Hematopoietic multipotent progenitor cell treated with erythropoietin and hydrocortisone succinate and interleukin-3 and kit ligand, for 17 days (in vitro differentiated cells): ENCODE measurements around the gene TRIM33.
A peak's percentile ranks its signal among the peaks of the same experiment; 100 is the strongest.

Experiments used
- DNase-seq: peaks from one replicate; pipeline ENCODE4 v3.0.0-alpha.2; 2015; ENCODE audit warnings: low spot score

TRIM33 gene

DNA sequence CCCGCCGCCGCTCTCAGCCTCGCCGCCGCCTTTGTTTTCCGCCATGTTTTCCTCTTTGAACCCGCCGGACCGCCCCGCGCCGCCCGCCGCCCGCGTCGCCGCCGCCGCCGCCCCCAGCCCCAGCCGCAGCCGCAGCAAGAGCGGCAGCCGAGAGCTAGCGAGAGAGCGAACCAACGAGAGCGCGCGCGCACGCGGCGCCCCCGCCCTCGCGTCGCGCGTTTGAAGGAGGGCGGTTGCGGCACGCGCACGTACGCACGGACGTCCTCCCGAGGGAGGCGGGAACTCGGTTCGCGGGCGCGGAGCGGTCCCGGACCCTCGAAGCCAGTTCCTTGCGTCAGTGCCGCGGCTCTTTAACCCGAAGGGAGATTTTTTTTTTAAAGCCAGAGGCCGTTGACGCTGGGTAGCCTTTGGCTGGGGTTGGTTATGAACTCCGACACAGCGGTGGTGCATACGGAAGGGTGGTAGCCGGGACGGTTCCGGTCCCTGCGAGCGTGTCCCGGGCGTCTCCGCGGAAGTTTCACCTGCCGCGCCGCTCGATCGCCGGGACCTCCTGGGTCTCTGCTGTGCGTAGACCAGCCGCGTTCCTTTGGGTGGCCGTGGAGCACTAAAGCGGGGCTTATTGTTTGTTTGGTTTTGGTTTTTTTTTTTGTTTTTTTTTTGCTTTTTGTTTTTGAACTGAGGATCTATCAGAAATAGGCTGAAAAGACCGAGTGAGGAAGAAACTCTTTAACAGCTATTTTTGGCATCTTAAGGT, at the start of gene TRIM33:
TSS of gene TRIM33 (minus strand) at position 172 of the 754 bp plus-strand sequence. CDS start at position 45, 127 bp downstream.
- DNase-seq, result peak; percentile 89

- DNase-seq, result no peak
Observed at GRCh38 chr1:114559356-114559755, 48.4 kb upstream of the TRIM33 start.

GRCh38 chr1:114558544-114558943, 47.5 kb upstream of the TRIM33 start:
- DNase-seq, result peak; percentile 14

DNA sequence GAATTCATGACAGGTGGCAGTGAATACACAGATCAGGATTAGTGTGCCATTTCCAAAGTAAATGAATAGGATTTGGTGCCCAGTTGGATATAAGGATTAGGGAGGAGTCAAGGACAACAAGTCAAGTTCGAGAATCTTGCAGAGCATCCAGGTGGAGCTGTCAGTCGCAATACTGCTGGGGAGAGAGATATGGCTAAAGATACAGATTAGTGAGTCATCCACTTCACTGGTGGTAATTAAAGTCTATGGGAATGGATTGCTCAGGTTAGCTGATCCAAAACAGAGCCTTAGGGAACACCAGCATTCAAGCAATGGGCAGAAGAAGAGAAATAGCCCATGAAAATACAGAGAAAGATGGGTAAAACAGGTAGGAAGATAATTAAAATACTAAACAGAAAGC, 43.6 kb upstream of the TRIM33 start:
- no peak for DNase-seq

DNA sequence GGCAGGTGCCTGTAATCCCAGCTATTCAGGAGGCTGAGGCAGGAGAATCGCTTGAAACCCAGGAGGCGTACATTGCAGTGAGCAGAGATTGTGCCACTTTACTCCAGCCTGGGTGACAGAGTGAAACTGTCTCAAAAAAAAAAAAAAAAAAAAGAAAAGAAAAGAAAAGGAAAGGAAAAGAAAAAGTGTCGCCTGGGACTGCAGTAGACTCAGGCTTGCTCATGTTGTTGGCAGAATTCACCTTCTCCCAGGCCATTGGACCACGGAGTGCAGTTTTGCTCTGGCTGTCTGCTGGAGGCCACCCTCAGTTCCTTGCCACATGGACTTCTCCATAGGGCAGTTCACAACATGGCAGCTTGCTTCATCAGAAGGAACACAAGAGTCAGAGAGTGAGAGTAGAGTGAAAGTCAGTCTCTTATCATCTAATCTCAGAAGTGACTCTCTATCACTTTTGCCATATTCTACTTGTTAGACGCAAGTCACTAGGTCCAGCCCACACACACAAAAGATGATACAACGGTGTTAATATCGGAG, 41.2 kb upstream of the TRIM33 start:
- no peak for DNase-seq

- DNase-seq, result no peak
Observed at GRCh38 chr1:114551400-114551799, 40.4 kb upstream of the TRIM33 start.

DNA sequence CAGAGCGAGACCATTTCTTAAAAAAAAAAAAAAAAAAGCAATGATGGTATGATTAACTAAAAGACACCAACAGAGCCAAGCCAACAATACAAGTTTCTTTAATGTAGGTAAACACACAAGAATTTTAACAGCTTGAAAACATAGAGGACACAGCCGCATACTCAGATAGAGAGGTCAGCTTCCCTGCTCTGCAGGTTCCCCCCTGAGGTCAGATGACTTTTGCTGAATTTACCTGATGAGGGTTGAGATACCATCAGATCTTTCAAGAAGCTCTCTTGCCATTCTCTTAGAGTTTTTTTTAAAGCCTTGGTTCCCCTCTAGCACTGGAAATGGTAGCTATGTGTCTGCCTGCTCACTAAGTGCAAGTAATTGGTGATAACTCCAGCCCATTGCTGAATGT, 39.3 kb upstream of the TRIM33 start:
- DNase-seq, result no peak

- no peak for DNase-seq
Observed at GRCh38 chr1:114549137-114549536, 38.1 kb upstream of the TRIM33 start.

DNA sequence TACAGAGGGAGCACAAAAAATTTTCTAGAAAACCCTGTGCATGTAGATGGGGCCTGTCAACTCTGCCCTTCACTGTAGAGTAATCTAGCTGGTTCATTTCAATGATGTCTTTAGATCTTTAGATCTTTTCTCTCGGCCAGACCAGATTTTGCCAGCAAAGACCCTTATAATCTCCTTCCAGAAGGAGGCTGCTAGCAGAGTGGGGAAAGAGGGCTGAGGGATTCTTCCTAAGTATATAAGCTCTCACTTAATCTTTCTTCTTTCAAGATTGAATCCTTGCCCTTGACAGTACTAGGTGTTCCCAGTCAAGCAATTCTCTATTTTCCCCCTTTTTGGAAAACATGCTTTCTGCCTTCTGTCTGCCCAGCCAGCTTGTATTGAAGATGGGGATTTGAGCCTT, 36.1 kb upstream of the TRIM33 start:
- no peak for DNase-seq

DNA sequence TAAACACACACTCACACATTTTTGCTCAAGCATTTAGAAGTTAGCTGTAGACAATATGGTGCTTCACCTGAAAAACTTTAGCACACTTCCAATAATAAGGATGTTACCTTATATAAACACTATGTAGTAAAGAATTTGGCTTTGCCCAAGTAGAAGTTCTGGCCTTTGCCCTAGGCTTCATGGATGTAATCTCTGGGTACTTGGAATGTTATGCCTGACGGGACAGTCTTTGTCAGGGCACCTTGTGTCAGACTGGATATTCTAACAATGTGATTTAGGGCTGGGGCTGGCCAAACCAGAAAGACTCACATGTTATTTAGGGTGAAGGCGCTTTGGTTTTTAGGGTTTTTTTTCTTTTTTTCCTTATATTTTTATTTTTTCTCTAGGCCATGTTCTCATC, 34.8 kb upstream of the TRIM33 start:
- no peak for DNase-seq

DNA sequence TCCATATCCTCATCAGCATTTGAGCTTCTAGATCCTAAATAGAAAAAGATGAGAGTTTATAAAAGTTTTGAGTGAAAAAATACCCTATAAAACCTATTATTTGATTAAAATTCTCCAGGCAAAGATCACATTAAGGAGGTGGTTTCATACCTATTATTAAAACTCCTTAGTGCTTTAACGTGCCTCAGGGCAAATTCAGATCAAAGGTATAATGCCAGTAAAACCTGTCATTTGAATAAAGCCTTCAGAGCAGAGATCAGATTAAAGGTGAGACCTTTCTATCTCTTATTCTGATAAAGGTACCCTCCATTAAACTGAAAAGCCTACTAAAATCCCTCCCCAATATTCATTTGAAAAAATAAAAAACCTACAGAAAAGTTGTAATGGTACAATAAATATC, 34.3 kb upstream of the TRIM33 start:
- no peak for DNase-seq

DNA sequence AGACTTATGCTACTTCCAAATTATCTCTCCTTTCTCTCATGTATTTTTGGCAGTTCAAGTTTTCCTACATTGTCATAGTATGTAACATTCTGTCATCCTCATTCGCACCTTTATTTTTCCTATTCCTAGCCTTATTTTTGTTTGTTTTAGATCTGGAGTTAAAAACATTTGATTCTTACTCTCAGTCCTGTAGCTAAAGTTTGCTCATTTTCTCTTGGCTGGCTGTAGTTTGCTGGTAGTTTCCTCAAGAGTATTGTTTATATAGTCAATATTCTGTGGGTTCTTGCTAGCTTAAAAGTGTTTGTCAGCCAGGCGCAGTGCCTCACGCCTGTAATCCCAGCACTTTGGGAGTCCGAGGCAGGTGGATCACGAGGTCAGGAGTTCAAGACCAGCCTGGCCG, 29.8 kb upstream of the TRIM33 start:
- DNase-seq, result no peak

GRCh38 chr1:114540272-114540671, 29.3 kb upstream of the TRIM33 start:
- no peak for DNase-seq

DNA sequence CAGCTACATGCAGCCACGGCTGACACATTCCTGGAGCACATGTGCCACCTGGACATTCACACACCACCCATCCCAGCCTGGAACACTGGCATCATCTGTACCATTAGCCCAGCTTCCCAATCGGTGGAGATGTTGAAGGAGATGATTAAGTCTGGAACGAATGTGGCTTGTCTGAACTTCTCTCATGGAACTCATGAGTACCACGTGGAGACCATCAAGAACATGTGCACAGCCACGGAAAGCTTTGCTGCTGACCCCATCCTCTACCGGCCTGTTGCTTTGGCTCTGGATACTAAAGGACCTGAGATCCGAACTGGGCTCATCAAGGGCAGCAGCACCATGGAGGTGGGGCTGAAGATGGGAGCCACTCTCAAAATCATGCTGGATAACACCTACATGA, 25.0 kb upstream of the TRIM33 start:
- DNase-seq, result no peak

GRCh38 chr1:114535401-114535800, 24.4 kb upstream of the TRIM33 start:
- DNase-seq, result no peak

DNA sequence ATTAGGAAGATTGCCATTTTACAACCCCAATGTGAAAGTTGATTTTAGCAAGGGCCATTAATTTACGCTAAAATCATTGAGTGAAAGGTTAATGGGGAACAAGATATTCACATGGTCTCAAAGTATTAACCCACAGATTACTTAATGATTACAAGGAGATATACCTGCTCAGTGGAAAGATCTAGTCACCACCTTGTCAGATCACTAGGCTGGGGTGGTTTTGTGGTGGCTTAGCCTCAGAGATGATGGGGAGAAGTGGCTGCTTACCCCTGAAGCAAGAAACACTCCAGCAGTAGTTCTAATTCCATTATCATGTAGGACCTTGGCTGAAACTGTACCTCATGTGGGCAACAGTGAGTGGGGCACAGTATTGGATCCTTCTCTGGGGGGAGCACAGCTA, 20.1 kb upstream of the TRIM33 start:
- no peak for DNase-seq

- no peak for DNase-seq
Observed at GRCh38 chr1:114530224-114530623, 19.2 kb upstream of the TRIM33 start.

- no peak for DNase-seq
Observed at GRCh38 chr1:114524944-114525343, 13.9 kb upstream of the TRIM33 start.

GRCh38 chr1:114522264-114522575, 11.2 kb upstream of the TRIM33 start:
- no peak for DNase-seq

- no peak for DNase-seq
Observed at GRCh38 chr1:114521396-114522263, 10.6 kb upstream of the TRIM33 start.

GRCh38 chr1:114517348-114517747, 6.3 kb upstream of the TRIM33 start:
- no peak for DNase-seq

- DNase-seq, result no peak
Observed at GRCh38 chr1:114512595-114513280, 1.7 kb upstream of the TRIM33 start.
